LNCaP clone FGC (cell line): ENCODE data around the gene NUP85.

Source experiments
- DNase-seq: peaks from one replicate; pipeline ENCODE4 v3.0.0-alpha.2; 2011; ENCODE audit warnings: low read depth
- H3K4me3 ChIP-seq: 2 replicates; pipeline ENCODE4 v1.5.1; 2011; ENCODE audit warnings: mild to moderate bottlenecking, low read depth, low read length, control low read depth
- CTCF ChIP-seq: IDR thresholded peaks from 2 replicates; pipeline ENCODE4 v1.5.1; 2012; ENCODE audit warnings: mild to moderate bottlenecking; ENCODE audit not compliant: control insufficient read depth, insufficient read depth; ENCODE audit errors: extremely low read depth

Gene NUP85

GRCh38 chr17:75237100-75238014 is 31.9 kb downstream of the NUP85 start:
- TF ChIP-seq CTCF, result no peak
- DNase-seq, result no peak
- no peak overlapping the region for H3K4me3 ChIP-seq

DNA sequence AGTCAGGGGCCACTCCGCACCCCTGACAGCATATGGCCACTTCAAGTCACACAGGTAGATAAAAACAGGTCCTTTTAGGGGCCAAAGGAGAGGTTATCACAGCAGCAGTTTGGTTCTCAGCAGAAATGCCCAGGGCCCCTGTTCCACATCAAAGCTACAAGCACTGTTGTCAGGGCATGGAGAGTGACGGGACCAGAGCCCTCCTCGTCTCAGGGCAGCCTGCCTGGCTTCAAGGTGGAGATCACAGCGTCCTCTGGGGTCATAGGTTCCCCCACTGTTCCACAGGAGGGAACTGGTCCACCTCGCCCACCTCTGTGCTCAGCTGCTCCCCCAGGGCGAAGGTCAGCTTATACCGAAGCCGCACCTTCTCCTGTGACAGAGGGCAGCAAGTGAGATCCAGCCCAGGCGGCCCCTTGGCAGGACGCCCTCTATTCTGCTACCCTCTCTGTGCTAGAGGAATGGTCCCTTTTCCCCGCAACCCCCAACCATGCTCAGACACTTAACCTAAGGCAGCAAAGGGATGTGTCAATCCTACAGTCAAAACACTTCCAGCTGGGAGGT is 32.6 kb downstream of the NUP85 start:
- no peak for DNase-seq

DNA sequence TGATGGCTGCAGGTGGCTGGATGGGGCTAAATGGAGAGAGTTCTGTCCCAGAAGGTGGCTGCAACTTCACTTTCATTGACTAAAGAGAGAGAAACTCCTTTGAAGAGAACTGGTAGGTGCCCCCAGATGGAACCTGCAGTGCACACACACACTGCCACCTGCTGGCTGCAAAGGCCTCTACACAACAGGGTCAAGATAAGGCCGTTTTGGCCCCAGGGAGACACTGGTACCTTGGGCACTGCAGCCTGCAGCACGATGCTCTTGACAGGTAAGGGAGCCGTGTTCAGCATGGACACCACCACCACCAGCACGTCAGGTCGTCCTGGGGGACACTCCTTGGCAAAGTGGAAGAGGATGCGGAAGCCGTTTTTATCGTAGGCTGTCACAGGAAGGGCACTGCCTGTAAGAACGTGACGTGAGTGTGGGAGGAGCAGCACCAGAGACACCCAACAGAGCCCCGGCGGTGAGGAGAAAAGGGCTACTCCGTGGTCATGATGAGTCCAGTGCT is 33.3 kb downstream of the NUP85 start:
- DNase-seq, result peak; percentile 35
- TF ChIP-seq CTCF, result peak; percentile 83
- H3K4me3 ChIP-seq, result no peak overlapping the region

More for the DNA sequence above, 32.6 kb downstream of the NUP85 start:
- no peak overlapping the region for H3K4me3 ChIP-seq
- no peak for TF ChIP-seq CTCF

GRCh38 chr17:75239214-75239613 is 33.7 kb downstream of the NUP85 start:
- TF ChIP-seq CTCF, result no peak
- H3K4me3 ChIP-seq, result no peak overlapping the region
- DNase-seq, result no peak

GRCh38 chr17:75239778-75240393 is 34.4 kb downstream of the NUP85 start:
- DNase-seq, result no peak
- no peak overlapping the region for H3K4me3 ChIP-seq
- no peak for TF ChIP-seq CTCF

GRCh38 chr17:75240394-75241142 is 35.1 kb downstream of the NUP85 start:
- peak; percentile 69 for TF ChIP-seq CTCF
- H3K4me3 ChIP-seq, result no peak overlapping the region

More at GRCh38 chr17:75240394-75241142, 35.1 kb downstream of the NUP85 start:
- DNase-seq, result no peak
